HCT116 (cell line): ENCODE results near the gene VSNL1. TPM values are rescaled to one million over a fixed set of nuclear protein-coding genes. Genes with fewer than 3 reads are reported as not detected.

ENCODE experiments used
- ATAC-seq: fragments of 200-7000 bp; cut with Tn5 transposase; 2 replicates; pipeline ENCODE4 v1.9.1; 2020; ENCODE audit warnings: mild to moderate bottlenecking, moderate library complexity
- BruUV-seq: library from RNA; stranded (reverse); fragments of 400-500 nt; replicated peaks from 2 replicates; lab custom pipeline; 2021; lab: Mats Ljungman, UMichigan
- CTCF ChIA-PET: fragments of 300-600 bp; sonication (Branson Sonifier 250); formaldehyde crosslinking; loops from one replicate; lab custom pipeline; 2021; ENCODE audit warnings: antibody characterized with exemption; lab: Charles Lee
- POLR2A ChIA-PET: fragments of 300-600, 350-600 bp; sonication (Branson Sonifier 250); formaldehyde crosslinking; loops from one replicate; lab custom pipeline; 2021; ENCODE audit warnings: antibody characterized with exemption; lab: Charles Lee
- RAD21 ChIA-PET, 2 experiments: fragments of 300-600 bp; sonication (Branson Sonifier 250); formaldehyde crosslinking; loops; one replicate each; lab custom pipeline; 2023; ENCODE audit warnings: low total read pairs in 2 of 2; ENCODE audit not compliant: uncharacterized antibody in 2 of 2, unreplicated experiment in 2 of 2, low non-redundant PET in 1 of 2; lab: Charles Lee
- DNase-seq: peaks from one replicate; pipeline ENCODE4 v3.0.0-alpha.2; 2010; ENCODE audit warnings: low read depth, low spot score
- H2AFZ ChIP-seq: fragments of 200-600 bp; shearing (Covaris generic), sonication (generic); 2 replicates; pipeline ENCODE4 v1.6.1; 2017; ENCODE audit warnings: low read depth, mixed run types, mixed read lengths, antibody characterized with exemption, low read length; ENCODE audit not compliant: poor library complexity, severe bottlenecking
- H3K27ac ChIP-seq: 2 replicates; pipeline ENCODE4 v1.5.1; 2012; ENCODE audit warnings: low read depth, low read length
- H3K27me3 ChIP-seq: fragments of 200-600 bp; sonication (generic); 2 replicates; pipeline ENCODE4 v1.6.1; 2016; ENCODE audit warnings: mixed run types, low read length, mixed read lengths; ENCODE audit not compliant: insufficient read depth
- H3K36me3 ChIP-seq, 2 experiments: fragments of 200-500 bp in 1 of 2; fragments of 200-600 bp in 1 of 2; sonication (Bioruptor generic) in 1 of 2; sonication (generic) in 1 of 2; 2 replicates each; pipeline versions ENCODE4 v1.5.1 to v1.6.1; 2014 to 2016; ENCODE audit warnings: low read length in 2 of 2, inconsistent platforms in 1 of 2, mixed read lengths in 1 of 2, mixed run types in 1 of 2; ENCODE audit not compliant: insufficient read depth in 2 of 2, control insufficient read depth in 1 of 2
- H3K4me1 ChIP-seq, 2 experiments: fragments of 200-600 bp in 1 of 2; sonication (generic) in 1 of 2; 2 replicates each; pipeline versions ENCODE4 v1.5.1 to v1.6.1; 2012 to 2017; ENCODE audit warnings: low read length in 2 of 2, inconsistent platforms in 1 of 2, mild to moderate bottlenecking in 1 of 2, mixed read lengths in 1 of 2, mixed run types in 1 of 2, moderate library complexity in 1 of 2; ENCODE audit not compliant: insufficient read depth in 2 of 2, control insufficient read depth in 1 of 2
- H3K4me2 ChIP-seq: fragments of 200-600 bp; sonication (generic); 2 replicates; pipeline ENCODE4 v1.6.1; 2017; ENCODE audit warnings: mixed run types, low read length, mixed read lengths
- H3K4me3 ChIP-seq, 2 experiments: fragments of 200-600 bp in 1 of 2; sonication (generic) in 1 of 2; replicated peaks in 1 of 2; 2 replicates each; pipeline ENCODE4 v1.5.1; 2011 to 2016; ENCODE audit warnings: low read length in 2 of 2, control low read depth in 1 of 2, low read depth in 1 of 2, mild to moderate bottlenecking in 1 of 2, mixed read lengths in 1 of 2, mixed run types in 1 of 2
- H3K79me2 ChIP-seq: fragments of 200-600 bp; sonication (generic); 2 replicates; pipeline ENCODE4 v1.6.1; 2017; ENCODE audit warnings: mild to moderate bottlenecking, mixed run types, low read length, moderate library complexity, mixed read lengths; ENCODE audit not compliant: insufficient read depth
- H3K9ac ChIP-seq: fragments of 200-600 bp; sonication (generic); 2 replicates; pipeline ENCODE4 v1.6.1; 2016; ENCODE audit warnings: low read length, mixed read lengths
- H3K9me2 ChIP-seq: fragments of 200-600 bp; sonication (generic), shearing (Covaris generic); 2 replicates; pipeline ENCODE4 v1.6.1; 2017; ENCODE audit warnings: mixed run types, mild to moderate bottlenecking, moderate library complexity; ENCODE audit not compliant: insufficient read depth
- H3K9me3 ChIP-seq, 2 experiments: fragments of 200-500 bp in 1 of 2; fragments of 200-600 bp in 1 of 2; sonication (Bioruptor generic) in 1 of 2; sonication (generic) in 1 of 2; 2 replicates each; pipeline ENCODE4 v1.6.1; 2014 to 2017; ENCODE audit warnings: low read length in 2 of 2, mixed read lengths in 2 of 2, inconsistent platforms in 1 of 2, low read depth in 1 of 2, mild to moderate bottlenecking in 1 of 2, mixed run types in 1 of 2, moderate library complexity in 1 of 2; ENCODE audit not compliant: control insufficient read depth in 1 of 2, insufficient read depth in 1 of 2
- H4K20me1 ChIP-seq: fragments of 200-600 bp; sonication (generic), shearing (Covaris generic); 2 replicates; pipeline ENCODE4 v1.6.1; 2017; ENCODE audit warnings: mixed run types, mild to moderate bottlenecking, moderate library complexity; ENCODE audit not compliant: insufficient read depth
- CBX3 ChIP-seq: IDR thresholded peaks from 2 replicates; pipeline ENCODE4 v1.6.1; 2012; ENCODE audit warnings: low read depth
- CEBPB ChIP-seq: IDR thresholded peaks from 2 replicates; pipeline ENCODE4 v1.6.1; 2012; ENCODE audit warnings: low read depth
- EGR1 ChIP-seq: IDR thresholded peaks from 2 replicates; pipeline ENCODE4 v1.6.1; 2012; ENCODE audit warnings: low read depth
- POLR2A ChIP-seq: IDR thresholded peaks from 2 replicates; pipeline ENCODE4 v1.7.0; 2011; ENCODE audit warnings: borderline replicate concordance; ENCODE audit not compliant: insufficient read depth, insufficient read length; ENCODE audit errors: extremely low read depth
- POLR2AphosphoS5 ChIP-seq: IDR thresholded peaks from 2 replicates; pipeline ENCODE4 v1.6.1; 2011; ENCODE audit warnings: mild to moderate bottlenecking, low read depth, low read length, moderate library complexity
- RAD21 ChIP-seq: IDR thresholded peaks from 2 replicates; pipeline ENCODE4 v1.6.1; 2012; ENCODE audit warnings: low read depth, mild to moderate bottlenecking
- SP1 ChIP-seq: IDR thresholded peaks from 2 replicates; pipeline ENCODE4 v1.6.1; 2012; ENCODE audit warnings: low read depth
- YY1 ChIP-seq: IDR thresholded peaks from 2 replicates; pipeline ENCODE4 v1.6.1; 2011; ENCODE audit warnings: low read length, low read depth, moderate library complexity, mild to moderate bottlenecking; ENCODE audit not compliant: insufficient replicate concordance; ENCODE audit errors: extremely low read depth
- intact Hi-C: fragments of 100-400 bp; cut with micrococcal nuclease; formaldehyde crosslinking; loops from 2 replicates; pipeline ENCODE4 v1.10.0; 2022
- total RNA-seq: library from RNA; stranded (reverse); gene quantifications from one replicate; pipeline ENCODE4 v1.2.1, GENCODE V29; 2021; ENCODE audit not compliant: unreplicated experiment

The VSNL1 gene
- total RNA-seq, 1 experiment from 2014 or later, result 4.6 TPM

GRCh38 chr2:17580319-17580715, 39.8 kb downstream of the VSNL1 start:
- H3K4me1 ChIP-seq, result peaks cover 19 to 45% of the 10 kb centered on the region in 2 experiments
- H3K4me2 ChIP-seq, result peak overlapping the region; percentile 73
- ChIA-PET RAD21 (no interaction called here), POLR2A (no interaction called here), CTCF (interaction anchor here (1.3 to 1.5 kb wide), 2 partner anchors 65 to 91 kb away, joined by 4 read pairs; no protein-coding TSS in a partner anchor)
- H3K27me3 ChIP-seq, result no peaks in the 10 kb centered on the region
- TF ChIP-seq POLR2A, result no peak
- no peak for TF ChIP-seq SP1
- intact Hi-C loops, result no loop called here
- no peaks in the 10 kb centered on the region for H3K36me3 ChIP-seq
- peak overlapping the region; percentile 17 for H2AFZ ChIP-seq
- H3K27ac ChIP-seq, result peak overlapping the region; percentile 37; the same call in 1 of the 2 replicates
- H3K9me2 ChIP-seq, result 0 out of 2 replicates have a peak, but pooled peaks cover 2% of the 10 kb centered on the region
- no peaks in the 10 kb centered on the region for H3K9me3 ChIP-seq
- no peak overlapping the region for H3K4me3 ChIP-seq
- BruUV-seq, result no TSS peak
- ATAC-seq, result no peak
- DNase-seq, result no peak
- no peak overlapping the region for H3K9ac ChIP-seq
- no peaks in the 10 kb centered on the region for H3K79me2 ChIP-seq
- no peaks in the 10 kb centered on the region for H4K20me1 ChIP-seq

GRCh38 chr2:17581831-17582230, 41.3 kb downstream of the VSNL1 start:
- intact Hi-C loops, result no loop called here
- RAD21 ChIA-PET, result no interaction called here
- DNase-seq, result no peak
- Histone ChIP-seq H3K4me2 (no peak overlapping the region), H3K27me3 (no peaks in the 10 kb centered on the region), H3K79me2 (no peaks in the 10 kb centered on the region), H3K36me3 (no peaks in the 10 kb centered on the region), H3K9me2 (0 out of 2 replicates have a peak, but pooled peaks cover 2% of the 10 kb centered on the region)
- no peak for ATAC-seq
- TF ChIP-seq EGR1 (no peak), POLR2AphosphoS5 (no peak), CEBPB (no peak), YY1 (no peak), CBX3 (no peak), RAD21 (no peak)
- TF ChIP-seq, all 23 proteins: peak for 0
- POLR2A ChIA-PET, result no interaction called here
- Histone ChIP-seq H2AFZ (no peak overlapping the region), H3K27ac (no peak overlapping the region), H4K20me1 (no peaks in the 10 kb centered on the region), H3K9ac (no peak overlapping the region), H3K4me3 (no peak overlapping the region), H3K4me1 (peaks cover 19 to 45% of the 10 kb centered on the region in 2 experiments), H3K9me3 (no peaks in the 10 kb centered on the region)
- CTCF ChIA-PET, result no interaction called here
- BruUV-seq, result no TSS peak
